Hematopoietic multipotent progenitor cell treated with erythropoietin and hydrocortisone succinate and interleukin-3 and kit ligand, for 4 days (in vitro differentiated cells): ENCODE results near the gene WNT8B.
A peak's percentile ranks its signal among the peaks of the same experiment; 100 is the strongest.

Source experiments
- DNase-seq: peaks from one replicate; pipeline ENCODE4 v3.0.0-alpha.2; 2015

The WNT8B gene

DNA sequence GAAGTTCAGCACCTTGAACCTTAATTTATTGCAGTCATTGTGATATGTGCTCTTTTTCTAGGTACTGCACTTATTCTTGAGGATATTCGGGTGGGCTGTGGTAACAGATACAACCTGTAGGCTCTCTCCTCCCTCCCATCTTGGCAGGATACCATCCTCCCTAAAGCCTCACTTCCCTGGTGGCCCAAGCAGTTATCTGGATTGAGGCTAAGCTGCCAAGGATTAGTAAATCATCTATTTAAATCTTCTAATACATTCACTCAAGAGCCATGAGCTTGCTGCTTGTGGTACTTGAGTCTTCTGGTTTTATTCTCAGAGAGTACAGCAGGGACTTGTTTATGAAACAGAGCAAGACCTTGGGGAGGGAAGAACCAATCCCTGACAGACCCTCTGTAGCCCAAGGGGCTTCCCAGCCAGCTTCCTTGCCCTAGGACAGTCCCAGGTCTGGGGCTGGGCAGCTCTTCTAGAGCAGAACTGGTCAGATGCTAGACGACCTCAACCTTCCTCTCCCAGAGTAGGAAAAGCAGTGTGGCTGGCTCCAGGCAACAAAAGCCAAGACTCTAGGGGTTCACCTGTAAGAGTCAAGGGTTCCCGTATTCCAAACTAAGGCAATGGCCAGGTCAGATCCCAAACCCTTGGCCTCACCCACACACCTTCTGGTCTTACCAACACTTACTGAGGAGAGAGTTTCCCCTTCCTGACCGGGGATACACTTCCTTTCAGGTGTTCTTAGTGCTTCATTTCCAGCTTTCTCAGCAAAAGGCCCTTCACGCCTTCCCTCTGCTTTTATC lies 21.3 kb downstream of the WNT8B start:
- DNase-seq, result no peak

DNA sequence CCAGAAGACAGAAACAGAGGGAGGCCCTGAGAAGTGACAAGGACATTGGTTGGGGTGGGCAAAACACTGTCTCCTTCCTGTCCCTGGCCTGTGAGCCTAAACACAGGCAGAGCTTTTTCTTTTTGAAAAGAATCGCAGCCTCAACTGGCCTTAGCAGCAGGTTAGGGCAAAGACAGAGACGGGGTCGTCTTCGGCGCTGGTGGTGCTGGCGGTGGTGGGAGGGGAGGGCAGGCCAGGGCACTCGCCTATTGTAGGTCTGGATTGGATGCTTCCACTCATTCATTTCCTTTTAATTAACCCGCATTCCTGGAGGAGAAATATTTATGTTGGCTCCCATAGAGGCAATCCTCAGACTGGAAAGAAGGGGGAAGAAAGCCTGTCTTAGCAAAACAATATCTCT lies 22.6 kb downstream of the WNT8B start:
- no peak for DNase-seq

DNA sequence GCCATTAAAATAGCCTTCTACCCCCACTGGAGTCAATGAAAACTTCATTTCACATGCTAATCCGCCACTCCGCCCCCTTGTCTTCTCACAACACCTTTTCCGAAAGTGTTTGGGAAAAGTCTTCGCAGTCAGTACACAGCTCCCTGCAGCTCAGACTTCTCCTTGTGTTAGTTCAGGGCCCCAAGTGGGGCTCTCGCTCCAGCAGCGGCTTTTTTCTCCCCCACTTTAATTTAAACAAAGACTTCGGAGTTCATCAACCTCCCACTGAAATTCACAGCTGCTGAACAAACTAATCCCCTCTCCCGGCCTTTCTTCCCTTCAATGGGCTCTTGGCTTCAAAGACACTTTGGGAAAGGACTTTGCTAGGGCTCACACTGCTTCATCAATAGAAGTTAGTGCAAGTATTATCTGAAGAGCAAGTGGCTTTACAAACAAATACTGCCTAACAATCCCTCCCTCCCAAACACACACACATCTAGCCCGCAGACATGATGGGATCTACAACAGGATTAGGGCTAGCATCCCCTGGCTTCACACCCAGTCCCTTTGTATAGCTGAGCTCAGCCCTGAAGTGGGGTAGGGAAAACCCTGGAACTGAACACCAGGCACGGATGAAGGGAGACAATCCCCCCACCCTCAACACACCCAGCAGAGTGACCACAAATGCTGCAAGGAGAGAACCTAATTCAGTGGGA lies 23.1 kb downstream of the WNT8B start:
- no peak for DNase-seq

DNA sequence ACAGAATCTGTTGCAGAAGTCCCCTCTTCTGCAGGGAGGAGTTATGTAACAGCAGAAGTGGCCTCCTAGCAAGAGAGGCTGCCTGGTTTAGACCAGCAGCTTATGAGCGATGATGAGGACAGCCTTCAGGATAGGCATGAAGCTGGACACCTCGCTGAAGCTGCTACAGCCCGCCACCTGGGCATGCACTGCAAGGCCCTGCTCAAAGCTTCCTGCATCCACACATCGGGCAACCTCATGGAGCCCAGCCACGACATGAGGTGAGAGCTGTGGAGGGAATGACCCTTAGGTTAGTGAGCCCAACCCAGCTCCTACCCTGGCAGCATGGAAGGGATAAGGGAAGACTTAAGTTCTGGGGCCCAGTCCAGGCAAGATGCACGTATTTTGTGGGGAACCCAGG lies 24.7 kb downstream of the WNT8B start:
- DNase-seq, result no peak

DNA sequence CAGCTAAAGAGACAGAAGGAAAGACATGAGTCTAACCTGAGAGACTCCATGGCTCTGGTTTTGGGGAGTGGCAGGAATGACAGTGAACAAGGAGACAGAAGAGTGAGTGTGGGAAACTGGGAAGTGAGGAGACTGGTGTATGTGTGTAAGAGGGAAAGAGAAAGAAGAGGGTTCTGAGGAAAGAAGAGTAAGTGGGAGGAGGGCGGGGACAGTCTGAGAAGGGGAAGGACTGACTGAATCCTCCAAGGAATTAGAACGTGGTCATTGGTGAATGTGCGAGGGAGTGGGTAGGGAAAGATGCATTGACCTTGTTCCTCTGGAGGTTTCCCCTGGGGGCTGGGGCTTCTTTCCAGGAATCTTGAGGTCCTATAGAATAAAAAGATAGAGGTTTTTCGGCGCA lies 26.6 kb downstream of the WNT8B start:
- DNase-seq, result no peak

DNA sequence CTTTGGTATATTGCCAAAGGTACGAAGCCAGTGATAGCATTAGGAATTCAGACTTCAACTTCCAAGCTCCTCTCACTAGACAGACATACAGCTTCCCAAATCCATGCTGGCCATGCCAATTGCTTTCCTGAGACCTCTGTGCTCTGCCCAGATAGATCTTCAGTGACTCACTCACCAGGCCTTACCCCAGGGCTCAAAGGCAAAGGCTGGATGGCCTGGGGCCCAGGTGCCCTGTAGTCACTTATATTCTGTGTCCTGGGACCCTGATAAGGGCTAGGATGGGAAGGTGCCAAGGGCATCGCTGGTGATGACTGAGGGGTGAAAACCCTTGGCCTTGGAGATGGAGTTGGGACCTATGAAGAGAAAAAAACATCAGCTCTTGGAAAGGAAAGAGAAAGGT lies 27.7 kb downstream of the WNT8B start:
- no peak for DNase-seq

DNA sequence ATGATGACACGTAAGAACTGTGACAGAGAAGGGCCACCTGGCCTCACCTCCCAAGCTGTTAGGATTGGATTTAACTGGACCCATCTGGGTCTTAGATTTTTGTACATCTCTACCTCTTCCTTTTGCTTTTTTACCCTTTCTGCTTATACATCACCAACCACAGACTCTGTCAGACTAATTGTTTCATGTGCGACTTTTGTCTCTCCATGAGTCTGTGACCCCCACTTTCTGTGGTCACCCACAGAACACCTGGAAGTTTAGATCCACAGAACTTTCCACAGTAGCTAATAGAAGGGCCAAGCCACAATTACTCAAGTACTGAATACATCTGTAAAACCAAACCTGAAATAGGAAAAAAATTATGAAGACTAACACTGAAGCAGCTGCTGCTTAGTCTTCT lies 33.8 kb downstream of the WNT8B start:
- no peak for DNase-seq

DNA sequence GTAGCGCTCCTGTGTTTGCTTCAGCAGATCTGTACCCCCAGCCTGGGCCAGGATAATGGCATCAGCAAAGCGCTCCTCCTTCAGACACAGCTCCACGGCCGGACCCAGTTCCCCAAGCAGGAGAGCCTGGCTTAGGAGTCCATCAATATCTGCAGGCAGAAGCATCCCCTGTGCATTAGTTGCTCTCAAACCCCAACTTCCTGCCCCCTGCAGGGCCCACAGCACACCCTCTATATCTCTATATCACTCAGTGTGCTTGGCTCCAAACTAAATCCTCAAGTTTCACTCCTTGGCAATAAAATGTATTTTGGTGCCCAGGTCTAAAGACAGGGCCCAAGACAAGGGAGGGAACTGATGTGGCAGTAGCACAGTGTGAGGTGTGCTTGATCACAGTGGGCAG lies 35.2 kb downstream of the WNT8B start:
- DNase-seq, result no peak

DNA sequence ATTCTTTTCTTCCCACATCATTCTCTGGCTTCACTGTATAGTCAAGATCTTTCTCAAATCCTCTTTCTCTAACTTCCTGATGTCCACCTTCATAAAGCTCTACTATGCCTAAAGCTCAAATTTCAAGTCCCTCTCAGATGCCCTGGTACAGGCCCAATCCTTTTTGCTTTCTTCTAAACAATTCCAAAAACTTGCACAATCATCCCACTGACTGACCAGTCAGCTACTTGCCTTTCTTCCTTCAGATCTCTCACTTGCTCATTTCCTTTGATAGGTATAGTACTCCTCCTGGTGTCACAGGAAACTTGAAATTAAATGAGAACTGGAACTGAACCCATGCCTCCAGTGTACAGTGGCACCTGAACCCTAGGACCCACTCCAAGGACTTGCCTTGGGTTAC lies 38.6 kb downstream of the WNT8B start:
- no peak for DNase-seq

DNA sequence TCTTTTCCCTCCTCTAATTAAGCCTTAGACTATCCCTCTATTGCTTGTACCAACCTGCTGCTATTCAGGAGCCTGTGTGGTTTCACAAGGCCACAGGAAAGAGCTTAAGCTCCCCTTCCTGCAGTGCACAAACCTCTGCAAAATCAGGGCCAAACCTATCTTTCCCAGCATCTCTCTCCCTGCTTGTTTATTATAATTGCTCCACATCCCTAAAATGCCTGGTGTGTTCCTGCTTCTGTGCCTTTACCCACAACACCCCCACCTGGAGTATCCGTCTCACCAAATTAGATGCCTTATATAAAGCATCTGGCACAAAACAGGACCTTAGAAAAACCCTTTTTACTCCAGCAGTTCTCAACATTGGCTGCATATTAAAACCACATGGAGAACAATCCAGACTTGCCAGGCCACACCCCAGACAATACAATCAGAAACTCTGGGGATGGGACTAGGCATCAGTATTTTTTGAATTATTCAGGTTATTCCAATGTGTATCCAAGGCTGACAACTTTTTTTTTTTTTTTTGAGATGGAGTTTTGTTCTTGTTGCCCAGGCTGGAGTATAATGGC lies 40.2 kb downstream of the WNT8B start:
- DNase-seq, result no peak

DNA sequence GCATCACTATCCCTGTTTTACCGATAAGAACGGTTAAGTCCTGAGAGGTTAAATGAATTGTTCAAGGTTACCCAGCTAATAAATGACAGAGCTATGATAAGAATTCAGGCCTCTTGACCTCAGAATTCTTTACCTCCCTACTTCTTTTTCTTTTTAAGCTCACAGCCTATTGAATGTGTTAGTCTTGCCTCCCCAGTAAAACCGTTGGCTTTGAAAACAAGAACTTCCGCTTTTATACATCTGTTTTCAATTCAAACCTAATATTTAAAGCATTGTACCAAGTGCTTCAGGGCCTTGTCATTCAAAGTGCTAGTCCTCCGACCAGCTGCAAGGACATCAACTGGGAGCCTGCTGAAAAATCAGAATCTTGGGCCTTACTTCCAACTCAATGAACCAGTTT lies 41.3 kb downstream of the WNT8B start:
- DNase-seq, result no peak

DNA sequence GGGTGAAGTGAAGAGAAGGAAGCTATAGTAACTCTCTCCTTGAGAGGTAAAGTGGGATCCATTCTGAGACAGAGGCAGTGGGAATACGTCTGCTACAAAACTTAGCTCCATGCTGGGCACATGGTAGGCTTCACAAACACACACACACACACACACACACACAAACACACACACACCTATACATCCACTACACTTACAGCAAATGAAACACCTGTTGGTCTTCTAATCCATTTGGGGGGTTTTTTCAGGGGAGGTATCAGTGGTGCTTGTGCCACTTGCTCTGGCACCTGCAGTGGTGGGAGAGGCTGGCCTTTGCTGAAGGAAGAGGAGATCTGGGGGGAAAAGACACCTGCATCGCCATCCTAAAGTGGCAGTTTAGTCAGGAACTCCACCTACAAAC lies 42.4 kb downstream of the WNT8B start:
- DNase-seq, result no peak

DNA sequence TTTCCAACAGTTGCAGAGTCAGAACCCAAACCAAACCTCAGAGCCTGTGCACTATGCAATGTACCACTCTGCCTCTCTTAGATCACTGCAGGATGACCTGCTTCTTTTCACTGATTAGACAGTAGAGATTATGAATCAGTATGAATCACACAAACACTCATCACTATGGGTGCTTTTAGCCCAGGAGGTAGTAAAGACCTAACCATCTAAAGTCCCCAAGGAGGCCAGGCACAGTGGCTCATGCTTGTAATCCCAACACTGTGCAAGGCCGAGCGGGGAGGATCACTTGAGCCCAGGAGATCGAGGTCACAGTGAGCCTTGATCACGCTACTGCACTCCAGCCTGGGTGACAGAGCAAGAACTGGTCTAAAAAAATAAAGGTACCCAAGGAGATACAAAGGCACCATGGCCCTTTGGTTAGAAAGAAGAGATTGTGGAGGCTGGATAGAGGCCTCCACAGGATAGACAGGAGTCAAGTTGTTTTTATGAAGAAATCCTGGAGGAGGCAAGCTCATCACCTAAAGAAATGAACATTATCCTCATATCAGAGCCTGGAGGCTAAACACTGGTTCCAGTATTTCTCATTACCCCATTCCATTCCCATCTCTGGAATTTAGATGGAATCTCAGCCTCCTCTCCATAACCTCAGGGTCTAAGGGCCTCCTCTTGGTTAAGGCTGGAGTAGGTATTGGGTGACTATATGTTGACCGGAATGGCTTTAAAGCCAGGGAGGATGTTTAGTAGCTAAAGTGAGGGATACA lies 44.0 kb downstream of the WNT8B start:
- no peak for DNase-seq

DNA sequence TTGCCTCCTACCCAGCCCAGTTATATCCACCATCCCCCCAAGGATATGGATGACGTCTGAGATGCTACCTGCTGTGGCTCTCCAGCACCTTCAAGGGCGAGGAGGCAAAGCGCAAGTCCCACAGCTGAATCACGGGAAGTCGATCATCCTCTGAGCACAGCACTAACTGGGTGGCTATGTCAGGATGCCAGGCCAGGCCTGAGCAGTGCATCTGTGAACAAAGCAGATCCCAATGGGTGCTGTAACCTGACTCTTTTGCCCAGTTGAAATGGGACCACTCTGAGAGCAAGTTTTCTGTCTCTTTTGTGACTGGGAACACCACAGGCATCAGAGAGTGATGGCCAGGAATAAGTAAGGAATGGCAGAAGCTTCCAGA lies 44.5 kb downstream of the WNT8B start:
- DNase-seq, result no peak

DNA sequence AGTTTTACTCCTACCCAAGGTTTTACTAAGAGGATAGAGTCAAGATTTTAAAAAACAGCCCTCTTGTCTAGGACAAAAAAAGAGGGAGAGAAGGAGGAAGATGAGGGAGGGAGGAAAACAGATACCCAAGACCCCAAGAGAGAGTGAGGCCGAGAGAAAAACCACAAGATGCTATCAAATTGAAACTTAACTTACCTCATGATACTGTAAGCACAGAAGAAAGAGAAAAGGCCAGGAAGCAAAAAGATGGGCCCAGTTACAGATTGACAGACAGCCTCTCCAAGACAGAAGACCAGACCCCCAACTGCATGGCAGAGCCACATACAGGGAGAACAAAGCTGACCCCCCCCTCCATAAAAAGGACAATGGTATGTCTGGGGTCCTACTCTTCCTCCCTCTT lies 45.5 kb downstream of the WNT8B start:
- DNase-seq, result no peak

DNA sequence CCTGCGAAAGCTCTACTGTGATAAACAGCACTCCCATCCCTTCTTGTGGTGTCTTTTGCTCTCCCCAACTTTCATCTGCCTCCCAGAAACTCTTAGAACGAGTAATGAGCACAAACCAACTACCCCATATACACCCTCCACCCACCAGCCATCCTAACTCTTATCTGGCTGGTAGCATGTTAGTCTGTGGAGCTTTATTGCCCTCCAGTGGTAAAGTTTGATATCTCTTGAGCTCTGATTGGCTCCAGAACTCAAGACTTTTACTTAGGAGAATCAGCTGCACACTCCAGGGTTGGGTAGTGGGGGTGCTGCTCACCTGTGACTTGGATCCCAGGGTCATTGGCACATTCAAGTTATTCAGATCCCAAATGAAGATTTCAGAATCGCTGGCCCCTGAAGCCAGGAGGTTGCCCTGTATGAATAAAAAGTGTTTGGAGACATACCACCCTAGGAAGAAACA lies 45.9 kb downstream of the WNT8B start:
- DNase-seq, result peak; percentile 90

DNA sequence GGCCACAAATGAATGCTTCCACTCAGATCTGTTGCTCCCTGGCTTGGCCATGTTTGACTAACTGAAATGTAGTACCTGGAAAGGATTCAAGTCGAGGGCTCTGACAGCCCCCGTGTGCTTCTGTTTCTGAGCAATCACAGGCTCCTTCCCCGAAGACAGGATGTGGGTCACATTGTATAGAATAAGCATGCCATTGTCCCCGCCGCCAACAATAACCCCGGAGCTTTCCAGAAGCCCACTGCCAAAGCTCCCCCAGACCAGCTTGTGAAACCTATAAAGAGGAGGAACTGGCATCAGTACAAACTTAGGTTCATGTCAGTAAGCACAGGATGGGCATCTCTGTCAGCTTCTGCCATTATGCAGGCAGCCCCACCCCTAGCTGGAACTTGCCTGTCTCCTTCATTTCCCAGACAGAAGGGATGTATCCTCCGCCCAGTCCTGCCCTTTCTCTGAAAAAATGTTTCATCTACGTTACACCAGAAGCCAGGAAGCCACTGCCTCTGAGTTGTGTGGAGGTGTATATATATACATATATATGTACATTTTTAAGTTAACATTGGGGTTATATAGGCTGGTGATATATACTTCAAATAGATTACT lies 46.5 kb downstream of the WNT8B start:
- DNase-seq, result peak; percentile 18

DNA sequence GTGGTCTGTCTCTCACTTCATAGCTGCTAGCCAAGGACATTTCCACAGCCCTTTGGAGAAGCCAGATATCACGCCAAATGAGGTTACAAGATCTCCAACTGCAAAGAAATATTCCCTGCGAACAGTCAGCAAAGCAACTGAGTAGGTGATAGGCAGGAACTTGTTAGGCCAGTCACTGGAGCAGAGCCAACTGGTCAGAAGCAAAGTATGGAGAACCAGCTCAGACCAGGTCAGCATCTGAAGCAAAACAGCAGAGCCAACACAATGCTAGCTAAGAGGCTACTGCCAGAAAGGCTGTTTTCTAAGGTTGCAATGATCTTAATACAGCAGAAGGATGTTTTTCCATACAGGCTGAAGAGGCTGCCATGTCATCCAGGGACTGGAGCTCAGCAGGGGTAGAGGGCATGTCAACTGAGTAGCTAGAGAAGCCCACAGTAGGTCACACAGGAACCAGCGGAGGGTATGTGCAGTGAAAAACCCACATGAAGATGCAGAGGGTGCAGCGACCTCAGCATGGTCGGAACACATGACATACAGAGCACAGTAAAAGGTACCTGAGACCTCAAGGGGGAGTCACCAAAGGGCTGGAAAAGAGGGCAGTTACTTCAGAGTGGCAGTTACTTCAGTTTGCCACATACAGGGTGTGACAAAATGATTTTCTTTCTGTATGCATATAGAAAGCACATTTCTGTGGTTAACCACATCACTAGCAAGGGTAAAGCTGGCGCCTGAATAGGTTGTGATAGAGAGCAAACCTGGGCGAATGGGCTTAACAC lies 47.9 kb downstream of the WNT8B start:
- peak; percentile 92 for DNase-seq

DNA sequence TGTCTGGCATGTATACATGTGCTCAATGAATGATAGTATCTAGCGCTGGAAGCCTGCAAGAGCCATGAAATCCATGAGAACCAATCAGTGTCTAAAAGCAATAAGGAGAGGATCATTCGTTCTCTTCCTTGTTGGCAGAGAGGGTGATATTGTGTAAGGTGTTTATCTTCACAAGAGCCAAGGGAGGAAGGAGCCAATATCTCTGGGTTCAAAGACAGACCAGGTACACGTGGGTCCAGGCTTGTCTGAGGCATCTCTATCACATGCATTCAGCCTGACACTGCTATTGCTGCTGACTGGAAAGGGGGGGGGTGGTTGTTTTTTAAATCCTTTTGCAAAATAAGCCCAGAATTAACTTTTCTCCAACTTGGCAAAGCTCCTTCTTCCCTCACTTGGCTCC lies 52.8 kb downstream of the WNT8B start:
- DNase-seq, result no peak

DNA sequence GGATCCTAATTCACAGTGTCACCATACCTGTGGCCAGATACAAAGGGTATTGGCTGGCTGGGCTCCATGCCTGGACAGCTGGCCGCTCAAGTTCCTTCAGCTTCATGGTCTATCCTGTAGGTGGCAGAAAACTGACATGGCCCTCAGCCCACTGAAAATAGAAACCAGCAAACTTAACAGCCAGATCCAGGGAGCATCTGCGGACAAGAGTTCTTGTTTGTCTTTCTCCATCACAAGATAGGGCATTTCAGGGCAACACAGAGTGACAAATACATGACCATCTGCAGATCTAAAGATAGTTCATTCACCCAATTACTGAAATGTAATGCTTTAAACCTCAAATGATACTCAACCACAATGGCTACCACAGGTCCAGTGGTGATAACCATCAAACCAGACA lies 54.0 kb downstream of the WNT8B start:
- DNase-seq, result peak; percentile 67

DNA sequence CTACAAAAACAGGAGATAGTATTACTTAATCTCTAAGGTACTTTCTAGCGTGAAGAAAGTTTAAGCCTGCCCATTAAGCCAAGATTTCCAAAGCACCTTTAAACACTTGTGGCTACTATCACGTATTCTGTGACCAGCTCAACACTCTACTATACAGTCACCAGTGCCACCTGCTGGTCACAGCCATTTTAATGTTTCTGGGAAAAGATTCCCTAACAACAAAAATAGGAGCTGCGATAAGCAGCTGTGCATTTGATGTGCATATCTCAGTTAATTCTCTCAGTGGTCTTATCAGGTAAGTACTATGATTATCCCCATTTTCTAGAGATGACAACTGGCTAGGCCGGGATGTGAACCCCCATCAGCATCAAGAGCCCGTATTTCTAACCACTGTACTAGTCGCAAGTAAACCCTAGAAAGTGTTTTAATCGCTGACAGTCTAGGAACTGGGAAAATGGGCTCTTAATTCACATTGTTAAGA lies 56.0 kb downstream of the WNT8B start:
- DNase-seq, result peak; percentile 78
